Measurements from ENCODE around the gene OR51A4. TPM values are rescaled to one million over a fixed set of nuclear protein-coding genes. Genes with fewer than 3 reads are reported as not detected.
A peak's percentile ranks its signal among the peaks of the same experiment; 100 is the strongest.

Gene OR51A4
- total and polyA plus RNA-seq, 2 of the 13 experiments (the other 11 are each of a cell fraction or from before 2014, with no cell fraction given) = not detected

DNA sequence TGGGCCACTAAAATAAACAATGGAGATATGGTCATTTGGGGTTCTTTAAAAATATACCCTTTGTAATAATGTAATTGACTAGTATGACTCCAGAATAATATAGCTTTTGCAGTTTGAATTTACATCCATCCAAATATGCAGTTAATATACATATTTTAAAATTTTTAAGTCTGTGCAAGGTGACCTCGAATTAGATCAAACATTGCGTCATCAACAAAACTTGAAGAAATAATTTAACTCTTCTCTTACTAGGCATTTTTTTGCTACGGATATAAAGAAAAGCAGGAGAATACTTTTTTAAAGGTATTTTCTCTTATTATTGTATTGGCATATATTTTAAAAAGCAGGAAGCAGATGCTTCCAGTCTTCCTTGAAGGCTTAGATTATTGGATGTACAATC is 10.7 kb downstream of the OR51A4 start:
- WGBS (ENCODE audit: low lambda C conversion rate) = 3% methylated on average over 3 of the region's 3 CpGs
- intact Hi-C loops (cut with micrococcal nuclease; ENCODE audit: unreplicated experiment) = no loop called here
- H3K27ac ChIP-seq (ENCODE audit: extremely low read length, insufficient read depth, low read length) = no peak overlapping the region
- DNase-seq (ENCODE audit: low spot score) (no peak), ATAC-seq (no peak), FAIRE-seq (no peak)
- peak; percentile 56; the same call in 1 of the 2 replicates for TF ChIP-seq ATF7 (IDR thresholded peaks at IDR 0.05)
- TF ChIP-seq ATF7 (CRISPR knock-in tag; IDR thresholded peaks at IDR 0.05) = no peak
- no peak for TF ChIP-seq ZNF850 (CRISPR knock-in tag; conservative IDR thresholded peaks at IDR 0.05)
- 0 out of 2 replicates have a peak, but pooled peaks have one; percentile 10 for TF ChIP-seq CEBPB (IDR thresholded peaks at IDR 0.05; ENCODE audit: borderline replicate concordance, low read depth, low read length)
- H4K20me1 ChIP-seq (ENCODE audit: insufficient read depth, low read length) = no peaks in the 10 kb centered on the region
- H2AFZ ChIP-seq (ENCODE audit: low read length) = no peak overlapping the region
- no peaks in the 10 kb centered on the region for H3K79me2 ChIP-seq (ENCODE audit: insufficient read depth, low read length)
- no peak overlapping the region for H3K4me3 ChIP-seq (replicated peaks in 1 of 3; ENCODE audit: insufficient read depth in 1 of 3, low read depth in 2 of 3, low read length in 3 of 3)
- H3K9ac ChIP-seq (ENCODE audit: insufficient read depth, low read depth, low read length) = no peak overlapping the region
- no peaks in the 10 kb centered on the region for H3K27me3 ChIP-seq (ENCODE audit: control insufficient read depth in 1 of 2, insufficient read depth in 2 of 2, low read length in 2 of 2)
- no peaks in the 10 kb centered on the region for H3K4me1 ChIP-seq (ENCODE audit: insufficient read depth, low read length)
- no peaks in the 10 kb centered on the region for H3K9me3 ChIP-seq (ENCODE audit: low read length)
- no peaks in the 10 kb centered on the region for H3K36me3 ChIP-seq (replicated peaks in 1 of 2; ENCODE audit: control insufficient read depth in 1 of 2, insufficient read depth in 2 of 2, low read length in 2 of 2)
- CTCF ChIA-PET (ENCODE audit: low intra/inter-chr PET ratio, low total read pairs) = no interaction called here
- no TSS peak for BruUV-seq (replicated peaks)
- in situ Hi-C loops (cut with HindIII; ENCODE audit: extremely low pct_ligation_motif_present, low pct_unique_long_range_greater_than_20kb) = no loop called here
- POLR2A ChIA-PET = no interaction called here
- H3K4me2 ChIP-seq (ENCODE audit: low read depth, low read length) = no peak overlapping the region

DNA sequence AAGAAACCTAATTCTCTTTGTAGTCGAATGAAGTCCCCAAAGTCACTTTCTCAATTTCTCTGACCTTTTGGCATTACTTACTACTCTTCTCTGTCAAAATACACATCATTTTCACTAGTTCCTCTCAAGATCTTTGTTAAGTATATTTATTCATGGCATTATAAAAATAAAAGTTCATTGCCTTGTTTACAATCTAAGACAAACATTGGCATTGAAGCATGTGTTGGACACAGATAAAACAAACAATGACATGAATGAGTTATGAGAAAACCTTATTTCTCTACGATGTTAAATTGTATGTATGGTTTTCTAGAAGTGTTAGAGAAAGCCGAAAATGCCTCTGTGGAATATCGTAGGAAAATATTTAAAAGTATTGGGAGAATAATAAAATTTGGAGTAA is 14.7 kb downstream of the OR51A4 start:
- in situ Hi-C loops (cut with HindIII; ENCODE audit: extremely low pct_ligation_motif_present, low pct_unique_long_range_greater_than_20kb) = no loop called here
- no peak overlapping the region for H3K27ac ChIP-seq (ENCODE audit: extremely low read length, insufficient read depth, low read length)
- BruUV-seq (replicated peaks) = no TSS peak
- no peaks in the 10 kb centered on the region for H3K79me2 ChIP-seq (ENCODE audit: insufficient read depth, low read length)
- FAIRE-seq (no peak), ATAC-seq (no peak), DNase-seq (ENCODE audit: low spot score) (no peak)
- no peaks in the 10 kb centered on the region for H3K27me3 ChIP-seq (ENCODE audit: control insufficient read depth in 1 of 2, insufficient read depth in 2 of 2, low read length in 2 of 2)
- no peak overlapping the region for H2AFZ ChIP-seq (ENCODE audit: low read length)
- no peaks in the 10 kb centered on the region for H3K9me3 ChIP-seq (ENCODE audit: low read length)
- 22% methylated on average over 4 of the region's 4 CpGs for WGBS (ENCODE audit: low lambda C conversion rate)
- no peak overlapping the region for H3K9ac ChIP-seq (ENCODE audit: insufficient read depth, low read depth, low read length)
- H3K4me1 ChIP-seq (ENCODE audit: insufficient read depth, low read length) = no peaks in the 10 kb centered on the region
- TF ChIP-seq ZNF337 (CRISPR knock-in tag; IDR thresholded peaks at IDR 0.05; ENCODE audit: borderline replicate concordance, low read depth) (no peak), SOX6 (IDR thresholded peaks at IDR 0.05) (no peak), SOX6 (CRISPR knock-in tag; IDR thresholded peaks at IDR 0.05) (no peak), SAP130 (CRISPR knock-in tag; IDR thresholded peaks at IDR 0.05; ENCODE audit: low read depth) (no peak), ZSCAN31 (CRISPR knock-in tag; IDR thresholded peaks at IDR 0.05; ENCODE audit: low read depth) (no peak), ZNF564 (CRISPR knock-in tag; IDR thresholded peaks at IDR 0.05) (no peak), ZSCAN25 (CRISPR knock-in tag; IDR thresholded peaks at IDR 0.05) (no peak)
- TF ChIP-seq, protein P1, sequence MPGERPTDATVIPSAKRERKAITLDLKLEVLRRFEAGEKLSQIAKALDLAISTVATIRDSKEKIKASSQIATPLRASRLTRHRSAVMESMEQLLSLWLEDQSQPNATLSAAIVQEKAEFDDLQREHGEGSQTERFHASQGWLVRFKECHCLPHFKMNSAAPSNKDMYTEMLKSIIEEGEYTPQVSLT (CRISPR knock-in tag; IDR thresholded peaks at IDR 0.05; ENCODE audit: borderline replicate concordance, low read depth) = no peak
- TF ChIP-seq, protein P2, sequence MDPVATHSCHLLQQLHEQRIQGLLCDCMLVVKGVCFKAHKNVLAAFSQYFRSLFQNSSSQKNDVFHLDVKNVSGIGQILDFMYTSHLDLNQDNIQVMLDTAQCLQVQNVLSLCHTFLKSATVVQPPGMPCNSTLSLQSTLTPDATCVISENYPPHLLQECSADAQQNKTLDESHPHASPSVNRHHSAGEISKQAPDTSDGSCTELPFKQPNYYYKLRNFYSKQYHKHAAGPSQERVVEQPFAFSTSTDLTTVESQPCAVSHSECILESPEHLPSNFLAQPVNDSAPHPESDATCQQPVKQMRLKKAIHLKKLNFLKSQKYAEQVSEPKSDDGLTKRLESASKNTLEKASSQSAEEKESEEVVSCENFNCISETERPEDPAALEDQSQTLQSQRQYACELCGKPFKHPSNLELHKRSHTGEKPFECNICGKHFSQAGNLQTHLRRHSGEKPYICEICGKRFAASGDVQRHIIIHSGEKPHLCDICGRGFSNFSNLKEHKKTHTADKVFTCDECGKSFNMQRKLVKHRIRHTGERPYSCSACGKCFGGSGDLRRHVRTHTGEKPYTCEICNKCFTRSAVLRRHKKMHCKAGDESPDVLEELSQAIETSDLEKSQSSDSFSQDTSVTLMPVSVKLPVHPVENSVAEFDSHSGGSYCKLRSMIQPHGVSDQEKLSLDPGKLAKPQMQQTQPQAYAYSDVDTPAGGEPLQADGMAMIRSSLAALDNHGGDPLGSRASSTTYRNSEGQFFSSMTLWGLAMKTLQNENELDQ (CRISPR knock-in tag; IDR thresholded peaks at IDR 0.05; ENCODE audit: borderline replicate concordance) = no peak
- H3K4me3 ChIP-seq (replicated peaks in 1 of 3; ENCODE audit: insufficient read depth in 1 of 3, low read depth in 2 of 3, low read length in 3 of 3) = no peak overlapping the region
- intact Hi-C loops (cut with micrococcal nuclease; ENCODE audit: unreplicated experiment) = no loop called here
- CTCF ChIA-PET (ENCODE audit: low intra/inter-chr PET ratio, low total read pairs) = no interaction called here
- H3K4me2 ChIP-seq (ENCODE audit: low read depth, low read length) = no peak overlapping the region
- POLR2A ChIA-PET = no interaction called here
- H3K36me3 ChIP-seq (replicated peaks in 1 of 2; ENCODE audit: control insufficient read depth in 1 of 2, insufficient read depth in 2 of 2, low read length in 2 of 2) = no peaks in the 10 kb centered on the region
- H4K20me1 ChIP-seq (ENCODE audit: insufficient read depth, low read length) = no peaks in the 10 kb centered on the region

Measured in HepG2 (cell line).